SK-N-SH treated with all-trans-retinoic acid at 6 μM for 48 hours (cell line): ENCODE measurements around the gene GAA.

ENCODE experiments used
- ATAC-seq: fragments of 200-7000 bp; cut with Tn5 transposase; 3 replicates; pipeline ENCODE4 v1.9.1; 2020; ENCODE audit warnings: mild to moderate bottlenecking, moderate library complexity
- BACH2 ChIP-seq: fragments of 250-450 bp; sonication (Bioruptor Pico); IDR thresholded peaks from 2 replicates; pipeline ENCODE4 v1.9.0; 2021; ENCODE audit warnings: mild to moderate bottlenecking, borderline replicate concordance
- CREB5 ChIP-seq: fragments of 250-450 bp; sonication (Bioruptor Pico); IDR thresholded peaks from 2 replicates; pipeline ENCODE4 v1.5.1; 2020; ENCODE audit warnings: low read depth, mild to moderate bottlenecking, moderate library complexity
- CSDC2 ChIP-seq: fragments of 250-450 bp; sonication (Bioruptor Pico); IDR thresholded peaks from 2 replicates; pipeline ENCODE4 v1.5.0; 2020; ENCODE audit warnings: mild to moderate bottlenecking, moderate library complexity
- GLIS3 ChIP-seq: fragments of 250-450 bp; sonication (Bioruptor Pico); IDR thresholded peaks from 2 replicates; pipeline ENCODE4 v1.5.0; 2020; ENCODE audit warnings: mild to moderate bottlenecking, moderate library complexity
- ISL1 ChIP-seq: fragments of 250-450 bp; sonication (Bioruptor Pico); IDR thresholded peaks from 2 replicates; pipeline ENCODE4 v2.1.2; 2022; ENCODE audit warnings: mild to moderate bottlenecking, moderate library complexity
- OSR1 ChIP-seq: fragments of 250-450 bp; sonication (Bioruptor Pico); IDR thresholded peaks from 2 replicates; pipeline ENCODE4 v1.8.0; 2022; ENCODE audit warnings: moderate library complexity, mild to moderate bottlenecking, inconsistent platforms
- PATZ1 ChIP-seq: fragments of 250-450 bp; sonication (Bioruptor Pico); IDR thresholded peaks from 2 replicates; pipeline ENCODE4 v1.8.0; 2020; ENCODE audit warnings: mild to moderate bottlenecking, moderate library complexity, borderline replicate concordance
- POU6F1 ChIP-seq: fragments of 250-450 bp; sonication (Bioruptor Pico); IDR thresholded peaks from 2 replicates; pipeline ENCODE4 v1.8.0; 2021; ENCODE audit warnings: low read depth, mild to moderate bottlenecking, moderate library complexity, borderline replicate concordance
- RARB ChIP-seq: fragments of 250-450 bp; sonication (Bioruptor Pico); IDR thresholded peaks from 2 replicates; pipeline ENCODE4 v1.8.0; 2021; ENCODE audit warnings: mild to moderate bottlenecking, moderate library complexity
- SNAI2 ChIP-seq: fragments of 250-450 bp; sonication (Bioruptor Pico); IDR thresholded peaks from 2 replicates; pipeline ENCODE4 v1.5.0; 2020; ENCODE audit warnings: mild to moderate bottlenecking, moderate library complexity
- TCF4 ChIP-seq: fragments of 250-450 bp; sonication (Bioruptor Pico); IDR thresholded peaks from 2 replicates; pipeline ENCODE4 v1.8.0; 2021; ENCODE audit warnings: mild to moderate bottlenecking, moderate library complexity, borderline replicate concordance
- TOX ChIP-seq: fragments of 250-450 bp; sonication (Bioruptor Pico); IDR thresholded peaks from 2 replicates; pipeline ENCODE4 v1.8.0; 2021; ENCODE audit warnings: mild to moderate bottlenecking, moderate library complexity, borderline replicate concordance
- TSHZ2 ChIP-seq: fragments of 250-450 bp; sonication (Bioruptor Pico); IDR thresholded peaks from 2 replicates; pipeline ENCODE4 v1.5.0; 2020; ENCODE audit warnings: mild to moderate bottlenecking, moderate library complexity
- ZC3H10 ChIP-seq: fragments of 250-450 bp; sonication (Bioruptor Pico); IDR thresholded peaks from 2 replicates; pipeline ENCODE4 v1.5.1; 2021; ENCODE audit warnings: mild to moderate bottlenecking, moderate library complexity
- ZFP3 ChIP-seq: fragments of 250-450 bp; sonication (Bioruptor Pico); IDR thresholded peaks from 2 replicates; pipeline ENCODE4 v1.5.0; 2020; ENCODE audit warnings: mild to moderate bottlenecking, moderate library complexity
- ZFP30 ChIP-seq: fragments of 450-650 bp; formaldehyde crosslinking; IDR thresholded peaks from 2 replicates; pipeline ENCODE4 v1.5.0; 2022; ENCODE audit warnings: mild to moderate bottlenecking, moderate library complexity
- ZNF565 ChIP-seq: fragments of 450-650 bp; formaldehyde crosslinking; conservative IDR thresholded peaks from 2 replicates; pipeline ENCODE4 v1.5.0; 2020; ENCODE audit warnings: low read depth, mild to moderate bottlenecking, moderate library complexity
- ZNF8 ChIP-seq: fragments of 450-650 bp; formaldehyde crosslinking; IDR thresholded peaks from 2 replicates; pipeline ENCODE4 v1.5.0; 2020; ENCODE audit warnings: mild to moderate bottlenecking, moderate library complexity

Gene GAA

GRCh38 chr17:80068301-80069222 lies 32.8 kb upstream of the GAA start:
- no peak for ATAC-seq
- TF ChIP-seq ZFP3 (no peak), ISL1 (CRISPR knock-in tag) (no peak), POU6F1 (no peak), TSHZ2 (CRISPR knock-in tag) (no peak), ZFP30 (CRISPR knock-in tag) (no peak), TCF4 (no peak), ZC3H10 (CRISPR knock-in tag) (no peak), RARB (no peak)

- no peak for TF ChIP-seq TOX (CRISPR knock-in tag)
- TF ChIP-seq CSDC2 (CRISPR knock-in tag) = no peak
- TF ChIP-seq TSHZ2 (CRISPR knock-in tag) = no peak
- no peak for TF ChIP-seq ZNF565 (CRISPR knock-in tag)
- no peak for TF ChIP-seq GLIS3
- TF ChIP-seq ZFP3 = no peak
- no peak for TF ChIP-seq BACH2 (CRISPR knock-in tag)
- no peak for TF ChIP-seq TCF4
- TF ChIP-seq ISL1 (CRISPR knock-in tag) = no peak
- TF ChIP-seq RARB = no peak
- no peak for TF ChIP-seq SNAI2 (CRISPR knock-in tag)
- TF ChIP-seq ZFP30 (CRISPR knock-in tag) = no peak
- ATAC-seq = no peak; the same call in 2 of the 3 replicates
Observed at GRCh38 chr17:80070375-80071115, 30.8 kb upstream of the GAA start.

GRCh38 chr17:80071116-80071841 lies 30.1 kb upstream of the GAA start:
- ATAC-seq = no peak
- TF ChIP-seq ZFP3 (no peak), CREB5 (CRISPR knock-in tag) (no peak), OSR1 (CRISPR knock-in tag) (no peak), CSDC2 (CRISPR knock-in tag) (no peak), ZNF8 (no peak), TSHZ2 (CRISPR knock-in tag) (no peak), ZC3H10 (CRISPR knock-in tag) (no peak), TOX (CRISPR knock-in tag) (no peak), PATZ1 (no peak)
